Measurements from ENCODE around the gene ANKRD53.

- TF ChIP-seq, protein P1, sequence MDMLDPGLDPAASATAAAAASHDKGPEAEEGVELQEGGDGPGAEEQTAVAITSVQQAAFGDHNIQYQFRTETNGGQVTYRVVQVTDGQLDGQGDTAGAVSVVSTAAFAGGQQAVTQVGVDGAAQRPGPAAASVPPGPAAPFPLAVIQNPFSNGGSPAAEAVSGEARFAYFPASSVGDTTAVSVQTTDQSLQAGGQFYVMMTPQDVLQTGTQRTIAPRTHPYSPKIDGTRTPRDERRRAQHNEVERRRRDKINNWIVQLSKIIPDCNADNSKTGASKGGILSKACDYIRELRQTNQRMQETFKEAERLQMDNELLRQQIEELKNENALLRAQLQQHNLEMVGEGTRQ (IDR thresholded peaks at IDR 0.05; ENCODE audit: borderline replicate concordance, low read depth, low read length) = no peak
- TF ChIP-seq, protein P2, sequence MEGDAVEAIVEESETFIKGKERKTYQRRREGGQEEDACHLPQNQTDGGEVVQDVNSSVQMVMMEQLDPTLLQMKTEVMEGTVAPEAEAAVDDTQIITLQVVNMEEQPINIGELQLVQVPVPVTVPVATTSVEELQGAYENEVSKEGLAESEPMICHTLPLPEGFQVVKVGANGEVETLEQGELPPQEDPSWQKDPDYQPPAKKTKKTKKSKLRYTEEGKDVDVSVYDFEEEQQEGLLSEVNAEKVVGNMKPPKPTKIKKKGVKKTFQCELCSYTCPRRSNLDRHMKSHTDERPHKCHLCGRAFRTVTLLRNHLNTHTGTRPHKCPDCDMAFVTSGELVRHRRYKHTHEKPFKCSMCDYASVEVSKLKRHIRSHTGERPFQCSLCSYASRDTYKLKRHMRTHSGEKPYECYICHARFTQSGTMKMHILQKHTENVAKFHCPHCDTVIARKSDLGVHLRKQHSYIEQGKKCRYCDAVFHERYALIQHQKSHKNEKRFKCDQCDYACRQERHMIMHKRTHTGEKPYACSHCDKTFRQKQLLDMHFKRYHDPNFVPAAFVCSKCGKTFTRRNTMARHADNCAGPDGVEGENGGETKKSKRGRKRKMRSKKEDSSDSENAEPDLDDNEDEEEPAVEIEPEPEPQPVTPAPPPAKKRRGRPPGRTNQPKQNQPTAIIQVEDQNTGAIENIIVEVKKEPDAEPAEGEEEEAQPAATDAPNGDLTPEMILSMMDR (IDR thresholded peaks at IDR 0.05) = no peak
- no peak for TF ChIP-seq POLR2AphosphoS5 (IDR thresholded peaks at IDR 0.05; ENCODE audit: low read depth, low read length)
- no peak for TF ChIP-seq SIN3A (IDR thresholded peaks at IDR 0.05; ENCODE audit: borderline replicate concordance, low read depth, low read length)
- TF ChIP-seq CHD2 (IDR thresholded peaks at IDR 0.05; ENCODE audit: low read length, partially characterized antibody) = no peak
- TF ChIP-seq FOSL2 (IDR thresholded peaks at IDR 0.05; ENCODE audit: borderline replicate concordance, low read depth) = no peak
- TF ChIP-seq EZH2phosphoT487 (IDR thresholded peaks at IDR 0.05; ENCODE audit: borderline replicate concordance, low read depth) = no peak
- no peak for TF ChIP-seq MAX (IDR thresholded peaks at IDR 0.05; ENCODE audit: low read depth)
- no peak for TF ChIP-seq SMC3 (IDR thresholded peaks at IDR 0.05; ENCODE audit: low read depth, low read length)
- no peak for TF ChIP-seq ZBTB33 (IDR thresholded peaks at IDR 0.05; ENCODE audit: borderline replicate concordance, low read depth)
- TF ChIP-seq RAD21 (IDR thresholded peaks at IDR 0.05; ENCODE audit: low read length) = no peak
- no peak for TF ChIP-seq RFX5 (IDR thresholded peaks at IDR 0.05; ENCODE audit: low read length)
- TF ChIP-seq EP300 (IDR thresholded peaks at IDR 0.05; ENCODE audit: borderline replicate concordance in 1 of 2, low read depth in 1 of 2, low read length in 1 of 2) = no peak
Observed at GRCh38 chr2:70949086-70949485, 29.3 kb upstream of the ANKRD53 start.
